ENCODE measurements around the gene SYNE1. TPM values are rescaled to one million over a fixed set of nuclear protein-coding genes. Genes with fewer than 3 reads are reported as not detected.

SYNE1 gene
- polyA plus RNA-seq, 1 donor = 28.2 TPM

GRCh38 chr6:152112491-152113261, 524.5 kb downstream of the SYNE1 start:
- Histone ChIP-seq H3K27me3 (ENCODE audit: control insufficient read depth, insufficient read depth, low read length) (no peaks in the 10 kb centered on the region), H3K9me3 (ENCODE audit: control insufficient read depth, low read depth, low read length) (no peaks in the 10 kb centered on the region), H3K4me3 (ENCODE audit: low read length) (no peak overlapping the region), H3K36me3 (ENCODE audit: control insufficient read depth, insufficient read depth, low read length) (no peaks in the 10 kb centered on the region), H3K4me1 (ENCODE audit: control insufficient read depth, insufficient read depth, low read length) (no peaks in the 10 kb centered on the region), H3K27ac (ENCODE audit: low read length) (no peak overlapping the region)
- WGBS (ENCODE audit: insufficient coverage, low lambda C conversion rate) = 94% methylated on average over 5 of the region's 15 CpGs
- no peak for DNase-seq

GRCh38 chr6:152110886-152111820, 526.0 kb downstream of the SYNE1 start:
- Histone ChIP-seq H3K4me1 (ENCODE audit: control insufficient read depth, insufficient read depth, low read length) (no peaks in the 10 kb centered on the region), H3K36me3 (ENCODE audit: control insufficient read depth, insufficient read depth, low read length) (no peaks in the 10 kb centered on the region), H3K4me3 (ENCODE audit: low read length) (no peak overlapping the region), H3K9me3 (ENCODE audit: control insufficient read depth, low read depth, low read length) (no peaks in the 10 kb centered on the region), H3K27ac (ENCODE audit: low read length) (no peak overlapping the region), H3K27me3 (ENCODE audit: control insufficient read depth, insufficient read depth, low read length) (no peaks in the 10 kb centered on the region)
- 72% methylated on average over 4 of the region's 20 CpGs for WGBS (ENCODE audit: insufficient coverage, low lambda C conversion rate)
- DNase-seq = no peak

GRCh38 chr6:152107973-152108372, 529.2 kb downstream of the SYNE1 start:
- no peaks in the 10 kb centered on the region for H3K4me1 ChIP-seq (ENCODE audit: control insufficient read depth, insufficient read depth, low read length)
- H3K9me3 ChIP-seq (ENCODE audit: control insufficient read depth, low read depth, low read length) = no peaks in the 10 kb centered on the region
- H3K27me3 ChIP-seq (ENCODE audit: control insufficient read depth, insufficient read depth, low read length) = no peaks in the 10 kb centered on the region
- no peak overlapping the region for H3K4me3 ChIP-seq (ENCODE audit: low read length)
- WGBS (ENCODE audit: insufficient coverage, low lambda C conversion rate) = no CpG with 5 or more reads among the region's 4 CpGs
- H3K27ac ChIP-seq (ENCODE audit: low read length) = no peak overlapping the region
- no peak for DNase-seq
- H3K36me3 ChIP-seq (ENCODE audit: control insufficient read depth, insufficient read depth, low read length) = no peaks in the 10 kb centered on the region

GRCh38 chr6:152100183-152100618, 537.0 kb downstream of the SYNE1 start:
- H3K27me3 ChIP-seq (ENCODE audit: control insufficient read depth, insufficient read depth, low read length) = no peaks in the 10 kb centered on the region
- no CpG with 5 or more reads among the region's 7 CpGs for WGBS (ENCODE audit: insufficient coverage, low lambda C conversion rate)
- no peak overlapping the region for H3K27ac ChIP-seq (ENCODE audit: low read length)
- H3K4me3 ChIP-seq (ENCODE audit: low read length) = no peak overlapping the region
- H3K4me1 ChIP-seq (ENCODE audit: control insufficient read depth, insufficient read depth, low read length) = no peaks in the 10 kb centered on the region
- no peak for DNase-seq
- no peaks in the 10 kb centered on the region for H3K36me3 ChIP-seq (ENCODE audit: control insufficient read depth, insufficient read depth, low read length)
- H3K9me3 ChIP-seq (ENCODE audit: control insufficient read depth, low read depth, low read length) = no peaks in the 10 kb centered on the region

- H3K4me1 ChIP-seq (ENCODE audit: control insufficient read depth, insufficient read depth, low read length) = no peaks in the 10 kb centered on the region
- no peak for DNase-seq
- H3K27ac ChIP-seq (ENCODE audit: low read length) = no peak overlapping the region
- no peaks in the 10 kb centered on the region for H3K36me3 ChIP-seq (ENCODE audit: control insufficient read depth, insufficient read depth, low read length)
- no peaks in the 10 kb centered on the region for H3K9me3 ChIP-seq (ENCODE audit: control insufficient read depth, low read depth, low read length)
- H3K4me3 ChIP-seq (ENCODE audit: low read length) = no peak overlapping the region
- WGBS (ENCODE audit: insufficient coverage, low lambda C conversion rate) = no CpG with 5 or more reads among the region's 4 CpGs
- no peaks in the 10 kb centered on the region for H3K27me3 ChIP-seq (ENCODE audit: control insufficient read depth, insufficient read depth, low read length)
Measured at GRCh38 chr6:152099446-152100182, 537.5 kb downstream of the SYNE1 start.

- Histone ChIP-seq H3K36me3 (ENCODE audit: control insufficient read depth, insufficient read depth, low read length) (no peaks in the 10 kb centered on the region), H3K27ac (ENCODE audit: low read length) (no peak overlapping the region), H3K27me3 (ENCODE audit: control insufficient read depth, insufficient read depth, low read length) (no peaks in the 10 kb centered on the region), H3K4me1 (ENCODE audit: control insufficient read depth, insufficient read depth, low read length) (no peaks in the 10 kb centered on the region), H3K9me3 (ENCODE audit: control insufficient read depth, low read depth, low read length) (no peaks in the 10 kb centered on the region), H3K4me3 (ENCODE audit: low read length) (no peak overlapping the region)
- no CpG with 5 or more reads among the region's 14 CpGs for WGBS (ENCODE audit: insufficient coverage, low lambda C conversion rate)
- DNase-seq = no peak
Measured at GRCh38 chr6:152098683-152099082, 538.5 kb downstream of the SYNE1 start.

GRCh38 chr6:152096863-152097496, 540.2 kb downstream of the SYNE1 start:
- Histone ChIP-seq H3K9me3 (ENCODE audit: control insufficient read depth, low read depth, low read length) (no peaks in the 10 kb centered on the region), H3K4me1 (ENCODE audit: control insufficient read depth, insufficient read depth, low read length) (no peaks in the 10 kb centered on the region), H3K4me3 (ENCODE audit: low read length) (no peak overlapping the region), H3K36me3 (ENCODE audit: control insufficient read depth, insufficient read depth, low read length) (no peaks in the 10 kb centered on the region), H3K27ac (ENCODE audit: low read length) (no peak overlapping the region), H3K27me3 (ENCODE audit: control insufficient read depth, insufficient read depth, low read length) (no peaks in the 10 kb centered on the region)
- 60% methylated on average over 2 of the region's 5 CpGs for whole genome bisulfite sequencing (ENCODE audit: insufficient coverage, low lambda C conversion rate)
- no peak for DNase-seq

- H3K27ac ChIP-seq (ENCODE audit: low read length) = no peak overlapping the region
- H3K9me3 ChIP-seq (ENCODE audit: control insufficient read depth, low read depth, low read length) = no peaks in the 10 kb centered on the region
- no peaks in the 10 kb centered on the region for H3K36me3 ChIP-seq (ENCODE audit: control insufficient read depth, insufficient read depth, low read length)
- no CpG with 5 or more reads among the region's 3 CpGs for WGBS (ENCODE audit: insufficient coverage, low lambda C conversion rate)
- H3K27me3 ChIP-seq (ENCODE audit: control insufficient read depth, insufficient read depth, low read length) = no peaks in the 10 kb centered on the region
- H3K4me1 ChIP-seq (ENCODE audit: control insufficient read depth, insufficient read depth, low read length) = no peaks in the 10 kb centered on the region
- peak; percentile 24 to 36 for DNase-seq
- no peak overlapping the region for H3K4me3 ChIP-seq (ENCODE audit: low read length)
Measured at GRCh38 chr6:152094992-152095592, 542.1 kb downstream of the SYNE1 start.

GRCh38 chr6:152094276-152094675, 542.9 kb downstream of the SYNE1 start:
- WGBS (ENCODE audit: insufficient coverage, low lambda C conversion rate) = no CpG with 5 or more reads among the region's 4 CpGs
- Histone ChIP-seq H3K9me3 (ENCODE audit: control insufficient read depth, low read depth, low read length) (no peaks in the 10 kb centered on the region), H3K27me3 (ENCODE audit: control insufficient read depth, insufficient read depth, low read length) (no peaks in the 10 kb centered on the region), H3K36me3 (ENCODE audit: control insufficient read depth, insufficient read depth, low read length) (no peaks in the 10 kb centered on the region), H3K27ac (ENCODE audit: low read length) (no peak overlapping the region), H3K4me3 (ENCODE audit: low read length) (no peak overlapping the region), H3K4me1 (ENCODE audit: control insufficient read depth, insufficient read depth, low read length) (no peaks in the 10 kb centered on the region)
- no peak for DNase-seq
